HG03103 (cell line): Measurements from ENCODE around the gene LYPD8.

Source experiments
- ATAC-seq: cut with Tn5 transposase; IDR thresholded peaks from one replicate; pipeline ENCODE4 v1.9.1; 2021; ENCODE audit warnings: low read depth; ENCODE audit not compliant: unreplicated experiment

Gene LYPD8

GRCh38 chr1:248759644-248760043 is 4.1 kb upstream of the LYPD8 start:
- ATAC-seq: no peak

DNA sequence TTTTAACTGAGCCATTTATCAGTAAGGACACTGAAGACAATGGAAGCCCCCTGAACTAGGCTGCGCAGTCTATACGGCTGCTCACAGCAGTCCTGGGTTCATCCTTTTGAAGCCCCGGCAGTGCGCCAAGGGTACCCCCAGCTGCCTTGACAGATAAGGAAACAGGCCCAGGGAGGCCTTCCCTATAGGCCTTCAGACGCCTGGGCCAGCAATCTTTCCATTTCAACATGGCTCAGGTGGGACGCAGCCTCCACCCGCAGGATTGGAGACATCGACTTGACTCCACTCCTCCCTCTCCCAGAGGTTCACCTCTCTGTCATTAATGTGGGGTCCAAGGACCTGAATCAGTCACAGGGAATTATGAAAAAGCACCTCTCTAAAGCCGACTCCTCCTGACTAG is 2.8 kb upstream of the LYPD8 start:
- no peak for ATAC-seq

DNA sequence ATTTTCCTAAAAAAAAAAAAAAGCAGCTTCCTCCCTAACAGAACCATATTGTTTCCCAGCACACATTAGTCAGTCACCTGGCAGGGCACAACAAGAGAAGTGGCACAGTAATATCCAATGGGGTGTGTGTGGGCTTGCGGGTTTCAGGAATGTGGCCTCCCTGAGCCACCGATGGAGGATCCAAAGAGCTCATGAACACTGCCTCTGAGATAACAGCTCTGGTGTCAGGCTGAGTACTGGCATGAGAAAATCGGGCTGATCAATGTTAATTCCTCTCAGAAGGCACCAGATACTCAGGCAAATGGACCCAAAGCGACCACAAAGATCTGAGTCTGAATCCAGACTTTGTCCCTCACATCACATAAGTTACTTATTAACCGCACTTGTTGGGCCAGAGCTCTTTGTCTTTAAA is 2.2 kb upstream of the LYPD8 start:
- no peak for ATAC-seq

DNA sequence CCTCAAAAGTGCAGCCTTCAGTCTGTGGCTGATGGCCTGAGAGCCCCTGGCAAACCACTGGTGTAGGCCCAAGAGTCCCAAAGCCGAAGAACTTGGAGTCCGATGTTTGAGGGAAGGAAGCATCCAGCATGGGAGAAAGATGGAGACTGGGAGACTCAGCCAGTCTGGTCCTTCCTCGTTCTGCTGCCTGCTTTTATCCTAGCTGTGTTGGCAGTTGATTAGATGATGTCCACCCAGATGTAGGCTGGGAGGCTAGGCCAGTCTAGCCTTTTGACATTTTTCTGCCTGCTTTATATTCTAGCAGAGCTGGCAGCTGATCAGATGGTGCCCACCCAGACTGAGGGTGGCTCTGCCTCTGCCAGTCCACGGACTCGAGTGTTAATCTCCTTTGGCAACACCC is 1.1 kb upstream of the LYPD8 start:
- no peak for ATAC-seq

GRCh38 chr1:248756151-248756550 is 592 bp upstream of the LYPD8 start:
- ATAC-seq: no peak

- ATAC-seq: no peak
Observed at GRCh38 chr1:248753708-248754280, 1.8 kb downstream of the LYPD8 start.

GRCh38 chr1:248753029-248753594 is 2.4 kb downstream of the LYPD8 start:
- ATAC-seq: no peak

DNA sequence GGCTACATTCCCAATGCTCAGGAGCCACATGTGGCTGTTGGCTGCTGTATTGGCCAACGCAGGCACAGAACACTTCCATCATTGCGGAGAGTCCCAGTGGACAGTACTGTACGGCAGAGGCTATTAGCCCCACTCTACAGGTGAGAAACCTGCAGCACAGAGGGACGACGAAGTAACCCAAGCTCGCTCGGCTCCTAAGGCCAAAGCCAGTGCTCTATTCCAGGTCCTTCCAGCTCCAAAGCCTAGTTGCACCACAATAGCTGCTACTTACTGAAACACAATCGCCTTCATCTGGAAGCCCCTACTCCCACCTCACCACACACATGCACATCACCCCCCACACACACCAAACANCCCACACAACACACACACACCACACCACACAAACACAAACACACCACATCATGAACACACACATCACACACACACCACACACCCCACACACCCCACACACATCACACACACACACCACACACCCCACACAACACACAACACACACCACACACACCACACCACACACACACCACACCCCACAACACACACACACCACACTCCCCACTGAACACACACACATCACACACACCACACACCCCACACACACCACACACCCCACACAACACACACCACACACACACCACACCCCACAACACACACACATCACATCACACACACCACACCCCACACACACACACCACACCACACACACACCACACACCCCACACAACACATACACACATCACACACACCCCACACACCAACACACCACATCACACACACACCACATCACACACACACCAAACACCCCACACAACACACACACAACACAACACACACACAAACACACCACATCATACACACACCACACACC is 3.2 kb downstream of the LYPD8 start:
- ATAC-seq: no peak

GRCh38 chr1:248751635-248752034 is 3.9 kb downstream of the LYPD8 start:
- no peak for ATAC-seq

DNA sequence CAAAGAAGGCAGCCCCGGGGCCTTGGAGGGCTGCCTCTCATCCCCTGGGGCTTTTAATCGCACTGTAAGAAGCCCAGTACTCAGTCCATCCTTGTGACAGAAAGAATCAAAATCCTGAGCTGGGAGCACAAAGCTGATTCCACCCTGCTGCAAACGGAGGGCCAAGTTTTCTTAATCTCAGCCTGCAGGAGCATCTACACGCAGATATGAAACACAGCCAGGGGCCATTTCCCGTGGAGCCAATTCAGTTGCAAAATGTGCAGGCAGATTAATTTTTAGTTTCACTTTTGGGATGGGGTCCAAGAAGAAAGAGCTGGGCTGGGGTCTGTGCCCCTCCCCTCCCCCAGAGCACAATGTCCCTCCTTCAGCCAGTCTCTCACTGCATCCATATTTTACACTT is 4.4 kb downstream of the LYPD8 start:
- no peak for ATAC-seq

DNA sequence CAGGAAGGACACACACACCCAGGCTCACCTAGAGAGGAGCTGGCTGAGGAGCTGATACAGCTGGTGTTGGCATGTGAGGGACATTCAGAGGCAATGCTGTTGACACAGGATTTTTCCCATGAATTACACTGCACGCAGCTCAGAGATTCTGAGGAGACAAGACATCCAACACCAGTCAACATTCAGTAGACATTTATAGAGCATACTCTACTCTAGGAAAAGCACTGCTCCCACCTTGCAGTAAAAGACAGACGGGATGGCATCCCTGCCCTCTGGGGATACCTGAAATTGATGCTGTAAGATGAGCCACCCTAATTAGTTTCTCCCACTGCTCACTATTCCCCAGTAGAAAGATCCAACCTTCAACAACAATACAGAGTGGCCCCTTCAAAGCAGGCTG is 5.1 kb downstream of the LYPD8 start:
- ATAC-seq: no peak

DNA sequence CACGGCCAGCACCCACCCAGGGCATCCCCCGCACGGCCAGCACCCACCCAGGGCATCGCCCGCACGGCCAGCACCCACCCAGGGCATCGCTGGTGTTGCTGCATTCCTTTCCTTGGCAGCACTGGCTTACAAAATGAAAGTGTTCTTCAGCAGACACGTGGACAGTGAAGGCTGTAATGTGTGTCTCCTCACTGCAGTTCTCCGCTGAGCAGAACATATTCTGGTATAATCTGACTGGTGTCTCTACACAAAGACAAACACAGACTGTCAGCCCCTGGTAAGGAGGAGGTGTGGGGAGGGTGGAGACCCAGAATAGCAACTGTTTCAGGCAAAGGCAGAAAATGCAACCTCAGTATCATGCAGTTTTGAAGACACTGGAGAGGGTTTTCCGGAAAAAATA is 7.3 kb downstream of the LYPD8 start:
- no peak for ATAC-seq

DNA sequence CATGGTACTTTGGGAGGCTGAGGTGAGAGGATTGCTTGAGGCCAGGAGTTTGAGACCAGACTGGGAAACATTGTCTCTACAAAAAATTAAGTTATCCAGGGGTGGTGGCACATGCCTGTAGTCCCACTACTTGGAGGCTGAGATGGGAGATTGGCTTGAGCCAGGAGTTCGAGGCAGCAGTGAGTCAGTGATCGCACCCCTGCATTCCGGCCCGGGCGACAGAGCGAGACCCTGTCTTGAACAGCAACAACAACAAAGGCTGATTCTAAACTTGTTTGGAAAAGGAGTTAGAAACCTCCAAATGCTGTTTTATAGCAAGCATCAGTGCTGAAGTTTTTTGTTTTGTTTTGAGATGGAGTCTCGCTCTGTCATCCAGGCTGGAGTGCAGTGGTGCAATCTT is 14.7 kb downstream of the LYPD8 start:
- ATAC-seq: no peak

DNA sequence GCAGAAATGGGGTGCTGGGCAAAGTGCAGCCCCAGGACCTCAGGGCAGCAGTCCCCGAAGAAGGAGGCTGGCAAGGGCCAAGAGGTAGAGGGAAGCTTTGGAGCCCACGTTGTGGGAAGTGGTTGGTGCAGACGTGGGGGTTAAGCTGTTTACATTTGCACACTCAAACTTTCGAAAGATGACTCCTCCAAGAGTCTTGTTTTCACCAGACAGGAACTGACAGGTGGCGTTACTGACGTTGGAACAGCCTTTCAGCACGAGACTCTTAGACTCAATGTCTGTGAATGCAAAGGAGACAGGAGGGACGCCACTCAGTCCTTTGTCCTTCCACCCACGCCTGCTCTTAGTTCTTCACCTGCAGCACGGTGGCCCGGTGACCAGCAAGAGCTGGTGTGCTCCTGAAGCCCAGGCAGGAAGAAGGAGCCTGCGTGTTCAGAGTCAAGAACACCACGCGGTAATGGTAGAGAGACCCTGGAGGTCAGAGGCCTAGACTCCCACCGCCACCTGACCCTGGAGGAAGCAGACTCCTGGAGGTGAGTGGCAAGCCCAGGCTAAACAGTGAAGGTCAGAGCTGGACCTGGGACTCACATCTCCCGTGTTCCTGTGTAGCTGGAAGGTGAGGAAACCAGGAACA is 15.9 kb downstream of the LYPD8 start:
- ATAC-seq: no peak

- ATAC-seq: no peak
Observed at GRCh38 chr1:248737457-248737856, 18.1 kb downstream of the LYPD8 start.

DNA sequence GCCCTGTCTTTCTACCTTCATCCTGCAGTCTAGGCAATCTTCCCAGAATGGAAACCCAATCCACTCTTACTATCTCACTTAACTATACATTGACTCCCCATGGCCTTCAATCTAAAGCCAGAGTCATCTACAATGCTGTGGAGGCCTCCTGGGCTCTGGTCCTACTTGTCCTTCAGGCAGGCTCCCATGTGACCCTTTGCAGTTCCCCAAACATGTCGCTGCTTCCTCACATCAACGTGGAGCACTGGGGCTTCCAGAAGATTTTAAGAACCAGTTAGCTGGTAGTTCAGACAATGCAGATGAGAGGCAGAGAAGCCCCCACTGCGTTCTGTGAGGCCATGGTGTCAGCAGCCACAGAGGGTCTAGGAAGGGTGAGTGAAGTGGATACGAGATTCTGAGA is 18.6 kb downstream of the LYPD8 start:
- ATAC-seq: no peak

GRCh38 chr1:248733566-248733965 is 22.0 kb downstream of the LYPD8 start:
- ATAC-seq: no peak

DNA sequence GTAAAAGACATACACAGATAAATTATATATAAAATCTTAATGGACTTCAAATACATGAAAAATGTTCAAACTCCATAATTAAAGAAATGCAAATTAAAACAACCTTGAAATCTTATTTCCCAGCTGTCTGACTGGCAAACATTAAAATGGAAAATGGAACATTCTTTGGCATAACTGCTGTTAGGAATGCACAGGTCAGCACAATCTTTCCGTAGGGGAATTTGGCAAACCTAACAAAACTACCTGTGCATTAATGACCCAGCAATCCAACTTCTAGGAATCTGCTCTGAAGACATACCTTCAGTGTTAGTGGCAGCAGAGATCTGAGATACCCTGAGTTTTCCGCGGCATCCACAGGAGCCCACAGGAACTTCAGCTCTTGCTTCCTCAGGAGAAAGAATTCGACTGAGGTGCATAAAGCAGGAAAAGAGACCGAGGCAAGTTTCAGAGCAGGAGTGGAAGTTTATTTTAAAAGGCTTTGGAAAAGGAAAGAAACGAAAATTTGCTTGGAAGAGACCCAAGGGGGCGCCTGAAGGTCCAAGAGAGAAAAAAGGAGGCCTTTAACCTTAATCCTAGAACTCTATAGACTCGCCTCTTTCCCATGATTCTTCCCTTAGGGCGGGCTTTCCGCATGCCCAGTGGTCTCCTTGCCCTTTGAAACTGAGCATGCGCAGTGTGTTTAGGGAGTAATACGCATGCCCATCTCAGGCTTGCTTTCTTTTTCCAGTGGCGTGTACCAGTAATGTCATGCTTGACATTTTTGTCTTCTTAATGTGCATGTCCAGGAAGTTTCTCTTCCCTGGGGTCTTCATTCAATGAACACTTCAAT is 24.8 kb downstream of the LYPD8 start:
- ATAC-seq: no peak

DNA sequence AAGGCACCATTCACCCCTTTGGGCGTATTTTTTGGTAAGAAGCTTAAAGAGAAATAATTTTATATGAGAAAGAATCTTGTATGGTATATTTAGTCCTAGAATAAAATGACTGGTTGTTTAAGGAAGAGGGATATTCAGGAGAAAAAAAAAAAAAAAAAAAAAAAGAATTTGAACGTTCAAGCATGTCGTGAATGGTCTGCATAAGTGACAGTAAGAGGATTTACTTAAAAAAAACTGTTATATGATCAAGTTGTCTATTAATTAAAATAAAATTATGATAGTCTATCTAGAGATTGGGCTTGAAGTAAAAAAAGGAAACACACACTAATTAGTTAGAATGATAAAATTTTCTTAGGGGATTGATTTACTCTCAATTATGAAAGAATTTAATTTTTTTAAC is 41.3 kb downstream of the LYPD8 start:
- ATAC-seq: no peak

DNA sequence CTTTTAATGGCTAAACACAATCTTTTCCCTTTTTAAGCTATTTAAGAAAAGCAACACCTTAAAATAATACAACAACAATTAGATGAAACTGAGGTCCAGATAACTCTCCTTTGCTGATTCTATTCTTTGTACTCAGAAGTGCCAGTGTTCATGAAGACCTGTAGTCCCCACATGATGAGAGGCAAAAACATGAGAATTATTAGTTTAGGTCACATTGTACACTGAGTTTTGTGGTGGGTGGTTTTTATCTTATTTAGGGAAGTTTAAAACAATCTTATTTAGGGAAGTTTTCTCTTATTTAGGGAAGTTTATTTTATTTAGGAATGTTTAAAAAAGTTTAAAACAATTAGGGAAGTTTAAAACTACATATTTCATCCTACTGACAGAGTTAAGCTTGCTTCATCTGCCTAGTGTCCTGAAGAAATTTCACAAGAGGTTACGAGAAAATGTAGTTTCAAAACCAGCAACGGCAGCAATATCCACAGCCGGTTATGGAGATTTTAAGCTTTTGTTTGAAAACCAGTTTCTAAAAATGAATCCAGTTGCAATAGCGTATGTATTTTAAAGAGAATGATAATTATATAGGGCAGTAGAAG is 45.2 kb downstream of the LYPD8 start:
- no peak for ATAC-seq
